AG08395 (cell line): ENCODE data around the gene TLL2.
A peak's percentile ranks its signal among the peaks of the same experiment; 100 is the strongest.
"Not testable (repeated sequence)": the region's sequence is repeated elsewhere in the genome, so short reads cannot be mapped to it uniquely, and the experiment has no call there.

Experiments used
- DNase-seq: peaks from one replicate; pipeline ENCODE4 v3.0.0; 2012; ENCODE audit warnings: mixed read lengths, low spot score

TLL2 gene

DNA sequence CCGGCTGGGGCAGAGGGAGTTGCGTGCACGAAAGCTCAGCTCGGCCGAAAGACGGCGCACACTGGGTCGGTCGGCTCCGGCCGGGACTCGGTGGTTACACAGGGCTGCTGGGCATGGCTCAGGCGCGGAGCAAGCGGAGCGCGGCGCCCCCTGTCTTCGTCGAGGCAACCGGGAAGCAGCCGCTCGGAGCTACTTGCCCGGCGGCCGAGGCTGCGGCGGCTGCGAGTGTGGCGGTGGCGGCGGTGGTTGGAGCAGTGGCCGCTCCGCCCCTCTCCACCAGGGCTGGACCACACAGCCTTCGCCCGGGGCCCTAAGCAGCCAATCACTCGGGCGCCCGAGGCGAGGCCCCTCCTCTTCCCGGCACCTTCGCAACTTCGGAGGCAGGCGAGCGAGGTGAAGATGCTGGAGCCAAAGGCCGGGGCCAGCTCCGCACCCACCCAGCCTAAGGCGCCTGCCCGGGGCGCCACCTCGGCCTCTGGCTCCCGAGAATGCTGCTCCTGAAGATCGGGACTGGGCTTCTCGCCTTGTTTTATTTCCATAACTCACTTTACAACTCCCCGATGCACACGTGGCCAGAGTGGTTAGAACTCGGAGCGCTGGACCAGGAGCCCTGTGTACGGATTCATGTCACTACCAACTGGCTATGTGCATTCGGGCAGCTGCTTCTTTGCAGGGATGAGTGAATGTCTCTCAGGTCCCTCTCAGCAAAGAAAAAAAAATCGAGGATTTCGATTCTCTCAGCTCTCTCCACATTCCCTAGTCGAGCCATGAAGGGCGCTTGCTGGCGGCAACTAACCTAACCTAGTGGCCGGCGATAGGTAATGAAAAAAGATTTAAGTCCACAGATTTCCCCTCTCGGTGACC lies at the start of gene TLL2:
Gene TLL2, minus strand, starts transcription at position 229 of the 864 bp plus-strand sequence. CDS start 241 bp downstream, outside the sequence.
- peak; percentile 93 for DNase-seq

DNA sequence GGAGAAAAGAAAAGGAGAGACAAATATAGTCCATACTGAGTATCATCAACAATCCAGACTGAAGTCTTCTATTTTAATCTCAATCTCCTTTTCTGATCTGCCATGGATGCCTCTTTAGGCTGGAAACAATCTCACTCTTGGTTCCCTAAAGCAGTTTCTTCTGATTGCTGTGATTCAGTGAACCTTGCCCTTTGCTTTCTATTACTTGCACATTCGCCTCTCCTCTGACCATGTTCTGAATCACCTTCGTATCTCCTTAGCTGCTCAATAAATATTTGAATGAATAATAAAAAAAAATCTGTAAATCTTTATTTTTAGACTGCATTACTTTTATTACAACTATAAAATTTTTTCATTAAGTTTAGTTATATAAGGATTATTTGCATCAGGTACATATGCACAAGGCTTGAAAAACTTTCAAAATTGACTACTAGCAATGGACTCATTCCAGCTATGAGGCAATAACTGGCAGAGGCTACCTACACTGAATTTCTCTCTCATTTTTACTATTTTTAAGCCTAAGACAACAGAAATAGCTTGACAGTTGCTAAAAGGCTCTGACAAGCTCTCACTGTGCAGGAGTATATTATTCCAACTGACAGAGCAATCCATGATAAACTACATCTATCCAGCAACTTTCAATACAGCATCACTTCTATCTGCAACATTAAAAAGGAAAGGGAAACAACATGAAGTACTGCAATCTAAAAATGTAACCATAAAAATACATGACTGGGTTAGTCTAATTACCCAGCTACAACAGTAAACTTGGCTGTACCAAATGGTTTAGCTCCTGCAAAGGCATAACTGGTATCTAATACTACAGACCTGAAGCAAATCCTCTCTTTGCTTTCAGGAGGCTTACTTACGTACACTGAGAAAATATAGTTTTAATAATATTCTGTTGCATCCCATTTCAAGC lies 47.5 kb upstream of the TLL2 start:
- DNase-seq, result no peak

GRCh38 chr10:96560489-96560888 lies 46.8 kb upstream of the TLL2 start:
- DNase-seq, result no peak

- peak; percentile 12 for DNase-seq
Measured at GRCh38 chr10:96556003-96556402, 42.3 kb upstream of the TLL2 start.

DNA sequence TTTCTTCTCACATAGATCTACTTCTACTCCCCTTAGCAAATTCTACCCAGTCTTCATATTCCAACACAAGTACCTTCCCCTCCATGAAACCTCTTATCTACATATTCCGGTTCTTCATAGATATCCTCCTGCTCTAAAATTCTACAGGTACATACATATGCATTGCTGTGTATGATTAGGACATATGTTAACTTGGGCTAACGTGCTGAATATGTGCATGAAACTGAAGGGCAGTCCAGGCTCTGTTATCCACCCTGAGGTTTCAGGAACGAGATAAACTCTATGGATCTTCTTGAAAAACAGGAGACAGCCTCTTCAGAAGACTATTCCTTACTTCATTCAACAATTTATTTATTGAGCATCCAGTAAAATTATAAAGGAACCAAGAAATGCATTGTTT lies 41.6 kb upstream of the TLL2 start:
- no peak for DNase-seq

DNA sequence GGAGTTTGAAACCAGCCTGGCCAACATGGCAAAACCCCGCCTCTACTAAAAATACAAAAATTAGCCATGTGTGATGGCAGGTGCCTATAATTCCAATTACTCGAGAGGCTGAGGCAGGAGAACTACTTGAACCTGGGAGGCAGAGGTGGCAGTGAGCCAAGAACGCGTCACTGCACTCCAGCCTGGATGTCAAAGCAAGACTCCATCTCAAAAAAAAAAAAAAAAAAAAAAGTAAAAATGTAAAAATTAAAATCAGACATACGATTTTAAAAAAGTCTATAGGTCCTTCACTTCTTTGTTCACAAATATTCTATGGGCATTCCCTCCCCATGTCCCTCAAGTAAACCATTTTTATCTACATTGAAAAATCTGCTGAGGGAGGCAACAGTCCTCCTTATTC lies 34.9 kb upstream of the TLL2 start:
- no peak for DNase-seq

DNA sequence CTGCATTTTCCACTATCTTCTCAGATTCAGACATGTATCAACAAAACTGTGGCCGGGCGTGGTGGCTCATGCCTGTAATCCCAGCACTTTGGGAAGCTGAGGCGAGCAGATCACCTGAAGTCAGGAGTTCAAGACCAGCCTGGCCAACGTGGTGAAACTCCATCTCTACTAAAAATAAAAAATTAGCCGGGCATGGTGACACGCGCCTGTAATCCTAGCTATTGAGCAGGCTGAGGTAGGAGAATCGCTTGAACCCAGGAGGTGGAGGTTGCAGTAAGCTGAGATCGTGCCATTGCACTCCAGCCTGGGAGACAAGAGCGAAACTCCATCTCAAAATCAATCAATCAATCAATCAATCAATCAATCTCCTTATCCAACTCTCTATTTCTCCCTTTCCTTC lies 31.8 kb upstream of the TLL2 start:
- DNase-seq, result not testable (repeated sequence)

GRCh38 chr10:96541921-96542320 lies 28.2 kb upstream of the TLL2 start:
- no peak for DNase-seq

GRCh38 chr10:96540240-96540639 lies 26.5 kb upstream of the TLL2 start:
- DNase-seq, result no peak

GRCh38 chr10:96538683-96539082 lies 25.0 kb upstream of the TLL2 start:
- no peak for DNase-seq

- no peak for DNase-seq
Measured at GRCh38 chr10:96536129-96536528, 22.4 kb upstream of the TLL2 start.

- DNase-seq, result no peak
Measured at GRCh38 chr10:96532523-96532922, 18.8 kb upstream of the TLL2 start.

DNA sequence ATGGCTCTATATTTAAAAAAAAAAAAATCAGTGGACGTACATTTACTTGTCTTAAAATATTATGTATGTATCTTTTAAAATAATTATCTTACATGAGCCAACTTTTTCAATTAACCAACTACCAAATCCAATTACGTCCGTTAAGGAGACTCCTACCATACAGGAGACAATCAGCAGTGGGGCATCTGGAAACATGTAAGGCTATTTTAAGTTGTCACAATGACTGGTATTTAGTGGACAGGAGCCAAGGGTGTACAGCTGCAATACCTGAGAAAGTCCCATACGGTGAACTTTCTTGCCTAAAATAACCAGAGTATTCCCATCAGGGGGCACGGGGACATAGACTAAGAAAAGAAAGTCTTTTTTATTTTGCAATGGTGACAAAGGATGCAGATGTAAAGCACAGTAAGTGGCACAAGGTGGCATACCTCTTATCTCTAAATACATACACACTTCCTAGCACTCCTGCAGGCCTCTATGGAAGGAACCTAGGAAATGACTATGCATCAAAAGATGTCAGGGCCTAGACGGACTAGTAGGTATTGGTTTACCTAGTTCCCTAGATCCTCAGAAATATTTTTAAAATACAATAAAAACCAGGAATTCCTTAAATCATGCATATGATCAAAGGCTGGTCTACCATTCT lies 16.0 kb upstream of the TLL2 start:
- no peak for DNase-seq

GRCh38 chr10:96524741-96525140 lies 11.0 kb upstream of the TLL2 start:
- DNase-seq, result no peak

- DNase-seq, result no peak
Measured at GRCh38 chr10:96517284-96517683, 3.6 kb upstream of the TLL2 start.

- DNase-seq, result no peak
Measured at GRCh38 chr10:96516337-96516736, 2.6 kb upstream of the TLL2 start.

- no peak for DNase-seq
Measured at GRCh38 chr10:96513305-96513697, 425 bp downstream of the TLL2 start.

DNA sequence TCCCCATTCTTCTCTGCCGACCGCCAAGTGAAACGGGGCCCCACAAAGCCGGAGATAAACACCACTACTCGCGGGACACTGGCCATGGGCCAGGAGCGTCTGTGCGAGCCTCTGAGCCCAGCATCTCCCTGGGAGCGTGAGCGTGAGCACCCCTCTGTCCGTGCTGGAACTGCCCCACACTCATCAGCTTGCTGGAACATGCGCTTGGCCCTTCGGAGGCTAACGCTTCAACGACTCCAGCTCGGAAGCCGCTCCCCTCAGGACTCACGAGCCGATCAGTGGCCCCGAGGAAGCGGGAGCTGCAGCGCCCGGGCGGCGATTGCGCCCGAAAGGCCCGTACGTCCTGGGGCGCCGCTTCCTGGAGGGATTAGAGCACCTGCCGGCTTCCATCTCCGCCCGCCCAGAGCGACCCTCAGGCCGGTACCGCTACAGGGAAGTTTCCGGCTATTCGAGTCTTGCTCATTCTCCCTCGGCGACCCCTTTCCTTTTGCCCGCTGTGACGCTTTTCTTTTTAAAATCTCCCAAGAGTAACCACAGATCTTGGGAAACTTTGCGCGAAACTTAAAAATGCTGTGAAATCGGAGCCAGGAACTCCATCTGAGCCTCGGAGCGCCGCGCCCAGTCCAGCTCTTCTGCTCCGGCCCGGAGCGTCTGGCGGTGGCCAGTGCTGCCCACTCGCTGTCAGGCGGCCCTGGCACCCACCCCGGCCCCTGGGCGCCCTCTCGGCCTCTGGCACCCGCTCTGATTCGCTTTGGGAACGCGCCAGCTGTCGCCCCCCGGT lies 1.0 kb downstream of the TLL2 start:
- peak; percentile 22 for DNase-seq

DNA sequence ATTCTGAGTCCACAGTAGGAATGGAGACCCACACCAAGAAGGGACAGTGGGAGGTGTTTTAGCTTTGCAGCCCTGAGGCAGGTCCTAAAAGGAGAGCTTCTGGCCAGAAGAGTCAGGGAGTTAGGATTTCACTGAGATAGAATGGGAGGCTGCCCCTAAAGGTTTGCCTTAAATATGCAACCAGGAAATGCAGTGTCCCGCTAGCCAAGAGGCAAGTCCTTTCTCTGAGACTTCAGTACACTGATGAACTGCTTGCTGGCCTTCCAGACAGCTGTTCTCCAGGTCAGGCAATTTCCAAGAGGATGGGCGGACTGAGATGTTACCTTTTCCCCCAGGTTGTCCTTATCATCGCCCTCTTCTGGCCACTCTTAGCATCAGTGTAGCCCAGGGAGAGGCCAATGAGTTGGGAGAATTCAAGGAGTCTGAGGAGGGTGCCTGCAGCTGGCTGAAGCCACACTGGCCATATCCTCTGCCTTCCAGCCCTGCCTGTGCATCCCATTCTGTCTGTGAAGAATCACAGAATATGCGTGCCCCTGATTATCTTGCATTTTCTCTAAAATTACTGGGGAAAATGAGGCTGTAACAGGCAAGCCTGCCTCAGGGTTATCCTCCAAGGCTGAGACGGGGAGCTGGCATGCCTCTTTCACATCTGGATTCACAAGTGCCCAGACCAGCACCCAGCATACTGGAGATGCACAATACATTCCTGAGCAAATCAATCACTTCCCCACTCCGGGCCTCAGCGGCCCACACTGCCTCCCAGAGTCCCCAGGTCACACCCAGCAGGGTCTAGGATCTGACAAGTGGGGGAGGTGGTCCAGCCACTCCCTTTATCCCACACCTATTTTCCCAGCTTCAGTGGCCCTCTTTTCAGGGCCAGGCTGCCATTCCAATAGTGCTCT lies 2.4 kb downstream of the TLL2 start:
- peak; percentile 29 for DNase-seq

DNA sequence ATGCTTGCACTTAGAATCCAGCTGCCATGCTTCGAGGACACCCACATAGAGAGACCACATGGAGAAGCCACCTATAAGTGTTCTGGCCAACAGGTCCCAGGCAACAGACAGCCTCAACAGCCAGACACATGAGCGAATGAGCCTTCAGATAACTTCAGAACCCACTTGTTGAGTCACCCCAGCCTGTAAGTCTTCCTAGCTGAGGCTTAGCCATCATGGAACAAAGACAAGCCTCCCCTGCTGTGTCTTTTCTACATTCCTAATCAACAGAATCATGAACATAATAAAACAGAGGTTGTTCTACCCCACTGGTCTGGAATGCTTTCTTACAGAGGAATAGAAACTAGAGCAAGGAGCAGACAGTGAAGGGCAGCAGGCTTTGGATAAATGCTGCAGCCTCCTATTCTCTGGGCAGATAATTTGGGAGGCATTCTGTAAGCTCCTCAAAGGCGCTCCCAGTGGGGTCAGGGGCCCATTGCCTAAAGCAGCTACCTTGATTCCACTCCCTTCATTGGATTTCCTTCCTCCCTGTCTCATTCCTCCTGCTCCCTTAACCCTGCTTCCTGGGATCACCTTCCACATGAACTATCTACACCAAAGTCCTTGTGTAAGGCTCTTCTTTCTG lies 4.6 kb downstream of the TLL2 start:
- DNase-seq, result peak; percentile 66
